ENCODE data around the gene KBTBD12.
"Not testable (repeated sequence)": the region's sequence is repeated elsewhere in the genome, so short reads cannot be mapped to it uniquely, and the experiment has no call there.

The KBTBD12 gene, protein sequence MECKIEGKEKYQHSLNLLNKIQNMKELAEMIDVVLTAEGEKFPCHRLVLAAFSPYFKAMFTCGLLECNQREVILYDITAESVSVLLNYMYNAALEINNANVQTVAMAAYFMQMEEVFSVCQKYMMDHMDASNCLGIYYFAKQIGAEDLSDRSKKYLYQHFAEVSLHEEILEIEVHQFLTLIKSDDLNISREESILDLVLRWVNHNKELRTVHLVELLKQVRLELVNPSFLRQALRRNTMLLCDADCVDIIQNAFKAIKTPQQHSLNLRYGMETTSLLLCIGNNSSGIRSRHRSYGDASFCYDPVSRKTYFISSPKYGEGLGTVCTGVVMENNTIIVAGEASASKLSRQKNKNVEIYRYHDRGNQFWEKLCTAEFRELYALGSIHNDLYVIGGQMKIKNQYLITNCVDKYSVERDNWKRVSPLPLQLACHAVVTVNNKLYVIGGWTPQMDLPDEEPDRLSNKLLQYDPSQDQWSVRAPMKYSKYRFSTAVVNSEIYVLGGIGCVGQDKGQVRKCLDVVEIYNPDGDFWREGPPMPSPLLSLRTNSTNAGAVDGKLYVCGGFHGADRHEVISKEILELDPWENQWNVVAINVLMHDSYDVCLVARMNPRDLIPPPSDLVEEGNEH

DNA sequence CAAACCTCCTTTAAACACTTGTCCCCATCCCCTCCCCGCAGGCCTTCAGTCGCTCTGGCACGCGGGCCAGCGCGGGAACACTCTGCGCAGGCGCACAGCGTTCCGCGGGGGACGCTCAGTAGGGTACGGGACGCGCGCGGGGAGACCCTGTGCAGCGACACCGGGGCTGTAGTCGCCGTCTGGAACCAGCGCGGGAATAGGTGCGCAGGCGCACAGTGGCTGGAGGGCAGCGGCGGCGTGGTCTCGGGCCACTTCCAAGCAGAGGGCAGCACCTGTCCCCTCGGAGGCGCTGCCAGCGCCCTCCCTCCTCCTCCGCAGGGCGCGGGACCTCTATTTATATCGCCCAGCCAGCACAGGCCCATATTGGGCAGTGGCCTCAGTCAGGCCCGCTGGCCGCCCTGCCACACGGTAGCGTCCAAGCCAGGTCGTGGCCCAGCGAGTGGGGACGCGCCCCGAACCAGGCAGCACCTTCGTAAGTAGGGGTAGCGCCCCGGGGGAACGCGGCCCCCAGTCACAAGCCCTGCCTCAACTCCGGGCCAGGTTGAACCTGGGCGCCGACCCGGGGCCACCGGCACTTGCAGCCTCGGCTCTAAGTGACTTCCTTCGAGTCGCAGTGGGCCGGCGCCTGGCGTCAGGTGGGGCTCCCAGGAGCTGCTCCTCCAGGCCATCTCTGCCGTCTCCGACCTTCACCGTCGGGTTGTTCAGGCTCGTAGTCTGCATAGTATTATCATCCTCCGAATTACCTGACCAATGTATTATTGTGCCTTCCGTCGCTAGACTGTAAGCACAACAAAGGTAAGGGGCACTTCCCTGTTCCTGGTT, at the start of gene KBTBD12:
TSS of gene KBTBD12 (plus strand) at position 118 of the 822 bp plus-strand sequence. CDS start 7,830 bp downstream, outside the sequence.
- TF ChIP-seq, protein P1, sequence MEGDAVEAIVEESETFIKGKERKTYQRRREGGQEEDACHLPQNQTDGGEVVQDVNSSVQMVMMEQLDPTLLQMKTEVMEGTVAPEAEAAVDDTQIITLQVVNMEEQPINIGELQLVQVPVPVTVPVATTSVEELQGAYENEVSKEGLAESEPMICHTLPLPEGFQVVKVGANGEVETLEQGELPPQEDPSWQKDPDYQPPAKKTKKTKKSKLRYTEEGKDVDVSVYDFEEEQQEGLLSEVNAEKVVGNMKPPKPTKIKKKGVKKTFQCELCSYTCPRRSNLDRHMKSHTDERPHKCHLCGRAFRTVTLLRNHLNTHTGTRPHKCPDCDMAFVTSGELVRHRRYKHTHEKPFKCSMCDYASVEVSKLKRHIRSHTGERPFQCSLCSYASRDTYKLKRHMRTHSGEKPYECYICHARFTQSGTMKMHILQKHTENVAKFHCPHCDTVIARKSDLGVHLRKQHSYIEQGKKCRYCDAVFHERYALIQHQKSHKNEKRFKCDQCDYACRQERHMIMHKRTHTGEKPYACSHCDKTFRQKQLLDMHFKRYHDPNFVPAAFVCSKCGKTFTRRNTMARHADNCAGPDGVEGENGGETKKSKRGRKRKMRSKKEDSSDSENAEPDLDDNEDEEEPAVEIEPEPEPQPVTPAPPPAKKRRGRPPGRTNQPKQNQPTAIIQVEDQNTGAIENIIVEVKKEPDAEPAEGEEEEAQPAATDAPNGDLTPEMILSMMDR (IDR thresholded peaks at IDR 0.05; ENCODE audit: low read depth, low read length, missing control alignments), result no peak
- no peak for DNase-seq (ENCODE audit: extremely low read depth, low read depth)
- peak within 1 kb of the TSS; percentile 23 for H3K4me3 ChIP-seq (replicated peaks; ENCODE audit: low read depth, low read length)

DNA sequence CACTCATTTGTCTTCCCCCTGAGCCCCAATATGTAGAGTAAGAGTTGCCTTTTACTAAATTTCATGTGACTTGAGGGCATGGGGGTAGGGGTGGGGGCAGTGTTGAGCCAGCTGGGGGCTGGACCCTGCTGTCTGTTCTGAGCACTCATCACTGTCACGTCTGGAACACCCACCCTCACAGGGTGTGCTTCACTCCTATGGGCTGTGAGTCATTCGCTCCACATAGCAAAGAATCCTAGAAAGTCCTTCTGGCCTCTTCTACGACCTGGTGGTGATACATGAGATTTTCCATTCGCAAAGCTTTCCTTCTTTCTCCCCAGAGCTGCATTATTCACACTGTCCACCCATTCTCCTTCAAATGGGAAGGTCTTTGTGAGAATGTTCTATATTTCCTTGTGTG, 49.1 kb upstream of the KBTBD12 start:
- no peak for DNase-seq (ENCODE audit: extremely low read depth, low read depth)
- TF ChIP-seq, protein P1 (IDR thresholded peaks at IDR 0.05; ENCODE audit: low read depth, low read length, missing control alignments), result no peak
- H3K4me3 ChIP-seq (replicated peaks; ENCODE audit: low read depth, low read length), result no peak overlapping the region

DNA sequence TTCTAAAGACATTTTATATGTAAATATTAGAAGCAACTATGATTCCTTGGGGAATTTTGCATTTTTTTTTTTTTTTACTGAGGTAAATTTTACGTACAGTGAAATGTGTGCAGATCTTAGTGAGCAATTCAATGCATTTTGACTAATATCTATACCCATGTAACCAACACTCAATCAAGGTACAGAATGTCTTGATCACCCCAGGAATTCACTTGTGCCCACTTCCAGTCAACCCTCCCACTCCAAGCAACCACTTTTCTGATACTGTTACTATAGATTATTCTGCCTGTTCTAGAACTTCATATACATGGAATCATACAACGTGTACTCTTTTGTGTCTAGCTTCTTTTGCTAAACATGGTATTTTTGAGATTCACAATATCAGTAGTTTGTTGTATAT, 47.6 kb upstream of the KBTBD12 start:
- TF ChIP-seq, protein P1 (IDR thresholded peaks at IDR 0.05; ENCODE audit: low read depth, low read length, missing control alignments), result no peak
- H3K4me3 ChIP-seq (replicated peaks; ENCODE audit: low read depth, low read length), result no peak overlapping the region
- DNase-seq (ENCODE audit: extremely low read depth, low read depth), result no peak

DNA sequence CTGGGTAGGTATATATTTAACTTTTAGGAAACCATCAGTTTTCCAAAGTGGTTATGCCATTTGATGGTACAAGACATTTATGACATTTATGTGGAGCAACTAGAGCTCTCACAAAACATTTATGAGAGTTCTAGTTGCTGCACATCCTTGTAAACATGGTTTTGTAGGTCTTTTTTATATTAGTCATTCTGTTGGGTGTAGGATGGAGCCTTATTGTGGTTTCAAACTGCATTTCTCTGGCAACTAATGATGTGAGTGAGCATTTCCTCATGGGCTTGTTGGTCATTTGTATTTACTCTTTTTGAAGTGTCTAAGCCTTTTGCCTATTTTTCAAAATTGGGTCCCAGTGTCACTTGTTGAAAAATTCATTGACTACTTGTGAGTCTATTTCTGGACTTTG, 47.0 kb upstream of the KBTBD12 start:
- no peak overlapping the region for H3K4me3 ChIP-seq (replicated peaks; ENCODE audit: low read depth, low read length)
- TF ChIP-seq, protein P1 (IDR thresholded peaks at IDR 0.05; ENCODE audit: low read depth, low read length, missing control alignments), result no peak
- no peak for DNase-seq (ENCODE audit: extremely low read depth, low read depth)

DNA sequence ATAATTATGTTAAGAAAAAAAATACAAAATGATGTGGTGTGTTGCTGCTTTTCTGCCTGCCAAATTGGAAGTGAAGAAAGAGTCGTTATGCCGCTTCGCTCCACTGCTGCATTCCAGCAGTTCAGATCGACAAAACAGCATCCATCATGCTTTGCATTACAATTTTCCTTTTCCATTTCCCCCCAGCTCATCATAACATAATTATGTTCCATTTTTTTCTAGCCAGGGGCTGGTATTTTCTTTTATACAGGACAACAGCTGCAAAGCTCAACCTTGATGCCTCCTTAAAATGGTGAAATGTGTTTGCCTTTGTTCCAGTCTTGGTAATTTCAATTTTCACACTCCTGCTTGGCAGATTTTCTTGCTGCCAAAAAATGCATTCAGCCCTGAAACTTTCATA, 44.9 kb upstream of the KBTBD12 start:
- H3K4me3 ChIP-seq (replicated peaks; ENCODE audit: low read depth, low read length), result no peak overlapping the region
- TF ChIP-seq, protein P1 (IDR thresholded peaks at IDR 0.05; ENCODE audit: low read depth, low read length, missing control alignments), result no peak
- no peak for DNase-seq (ENCODE audit: extremely low read depth, low read depth)

DNA sequence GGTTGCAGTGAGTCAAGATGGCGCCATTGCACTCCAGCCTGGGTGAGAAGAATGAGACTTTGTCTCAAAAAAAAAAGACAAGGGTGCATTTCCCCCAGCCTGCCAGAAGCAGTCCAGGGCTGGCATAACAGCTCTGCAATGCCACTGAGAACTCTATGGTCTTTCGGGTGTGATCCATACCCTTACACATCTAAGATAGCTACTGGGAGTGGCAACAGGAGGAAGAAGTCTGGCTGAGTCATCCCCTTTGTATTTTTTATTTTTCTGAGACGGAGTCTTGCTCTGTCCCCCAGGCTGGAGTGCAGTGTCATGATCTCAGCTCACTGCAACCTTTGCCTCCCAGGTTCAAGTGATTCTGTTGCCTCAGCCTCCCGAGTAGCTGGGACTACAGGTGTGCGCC, 40.9 kb upstream of the KBTBD12 start:
- DNase-seq (ENCODE audit: extremely low read depth, low read depth); H3K4me3 ChIP-seq (replicated peaks; ENCODE audit: low read depth, low read length): not testable (repeated sequence)

DNA sequence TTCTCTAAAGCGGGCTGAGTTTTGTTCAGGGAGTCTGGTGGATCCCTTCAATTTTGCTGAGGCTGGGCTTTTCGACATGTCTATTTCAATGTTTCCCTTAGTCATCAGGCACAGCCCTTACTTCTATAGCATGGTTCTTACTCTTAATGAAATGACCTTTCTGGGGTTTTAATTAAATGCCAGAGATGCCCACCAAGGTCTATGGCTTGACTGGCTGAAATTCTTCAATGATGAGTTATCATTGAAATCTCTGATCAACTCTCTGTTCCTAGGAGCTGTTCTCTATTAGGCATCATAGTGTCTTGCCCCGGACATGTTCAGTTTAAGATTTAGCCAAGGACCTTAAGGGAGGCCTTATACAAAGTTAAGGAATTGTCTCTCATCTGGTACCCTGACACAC, 33.4 kb upstream of the KBTBD12 start:
- no peak for DNase-seq (ENCODE audit: extremely low read depth, low read depth)
- TF ChIP-seq, protein P1 (IDR thresholded peaks at IDR 0.05; ENCODE audit: low read depth, low read length, missing control alignments), result no peak

More for the DNA sequence above, 33.4 kb upstream of the KBTBD12 start:
- H3K4me3 ChIP-seq (replicated peaks; ENCODE audit: low read depth, low read length), result no peak overlapping the region

Data from HFF-Myc (cell line).